ENCODE measurements around the gene UTP25.

GRCh38 chr1:209895709-209896108 lies 67.9 kb downstream of the UTP25 start:
- TF ChIP-seq CTCF (IDR thresholded peaks at IDR 0.05) (no peak), POLR2A (IDR thresholded peaks at IDR 0.05) (no peak)

All from testis (tissue), 2 donors.